GM19372 (cell line): ENCODE data around the gene DCP1B.
"Not testable (repeated sequence)": the region's sequence is repeated elsewhere in the genome, so short reads cannot be mapped to it uniquely, and the experiment has no call there.

Experiments used
- ATAC-seq: cut with Tn5 transposase; IDR thresholded peaks from one replicate; pipeline ENCODE4 v1.9.1; 2021; ENCODE audit warnings: mild to moderate bottlenecking, low read depth, moderate library complexity; ENCODE audit not compliant: unreplicated experiment

DCP1B gene

GRCh38 chr12:1978078-1978862, 26.0 kb downstream of the DCP1B start:
- ATAC-seq = no peak

GRCh38 chr12:1977588-1977987, 26.7 kb downstream of the DCP1B start:
- no peak for ATAC-seq

GRCh38 chr12:1977109-1977508, 27.1 kb downstream of the DCP1B start:
- no peak for ATAC-seq

GRCh38 chr12:1974812-1975211, 29.4 kb downstream of the DCP1B start:
- ATAC-seq = no peak

GRCh38 chr12:1972856-1973317, 31.4 kb downstream of the DCP1B start:
- ATAC-seq = no peak

- ATAC-seq = no peak
These were observed 32.0 kb downstream of the DCP1B start for GRCh38 chr12:1972260-1972659.

GRCh38 chr12:1970331-1970900, 33.8 kb downstream of the DCP1B start:
- ATAC-seq = no peak

GRCh38 chr12:1966561-1967226, 37.6 kb downstream of the DCP1B start:
- no peak for ATAC-seq

GRCh38 chr12:1965916-1966315, 38.3 kb downstream of the DCP1B start:
- no peak for ATAC-seq

- no peak for ATAC-seq
These were observed 41.9 kb downstream of the DCP1B start for GRCh38 chr12:1962051-1963020.

GRCh38 chr12:1956716-1957115, 47.5 kb downstream of the DCP1B start:
- no peak for ATAC-seq

- ATAC-seq = no peak
These were observed 54.3 kb downstream of the DCP1B start for GRCh38 chr12:1949771-1950470.

GRCh38 chr12:1948883-1949282, 55.4 kb downstream of the DCP1B start:
- ATAC-seq = no peak

GRCh38 chr12:1947081-1947480, 57.2 kb downstream of the DCP1B start:
- ATAC-seq = no peak

- no peak for ATAC-seq
These were observed 58.0 kb downstream of the DCP1B start for GRCh38 chr12:1946296-1946695.

GRCh38 chr12:1945502-1945901, 58.8 kb downstream of the DCP1B start:
- ATAC-seq = not testable (repeated sequence)

GRCh38 chr12:1939801-1940607, 64.3 kb downstream of the DCP1B start:
- no peak for ATAC-seq

GRCh38 chr12:1939331-1939730, 64.9 kb downstream of the DCP1B start:
- no peak for ATAC-seq
